Mesothelial cell of epicardium (in vitro differentiated cells): ENCODE results near the gene ULK4. TPM values are rescaled to one million over a fixed set of nuclear protein-coding genes. Genes with fewer than 3 reads are reported as not detected.

ENCODE experiments used
- DNase-seq, 2 experiments: peaks; one replicate each; pipeline ENCODE4 v3.0.0; 2021; ENCODE audit warnings: low spot score in 2 of 2; ENCODE audit not compliant: unreplicated experiment in 2 of 2
- H3K27ac Mint-ChIP-seq: 2 replicates; pipeline ENCODE4 v1.8.0; 2021; ENCODE audit warnings: mixed read lengths
- H3K27me3 Mint-ChIP-seq: 2 replicates; pipeline ENCODE4 v1.8.0; 2021; ENCODE audit warnings: low read depth, mixed read lengths
- H3K36me3 Mint-ChIP-seq: 2 replicates; pipeline ENCODE4 v1.8.0; 2021; ENCODE audit warnings: mixed read lengths
- H3K4me1 Mint-ChIP-seq: 2 replicates; pipeline ENCODE4 v1.8.0; 2021; ENCODE audit warnings: mixed read lengths
- H3K4me3 Mint-ChIP-seq: 2 replicates; pipeline ENCODE4 v1.8.0; 2021; ENCODE audit warnings: mild to moderate bottlenecking, moderate library complexity, mixed read lengths
- H3K9me3 Mint-ChIP-seq: 2 replicates; pipeline ENCODE4 v1.8.0; 2021; ENCODE audit warnings: mixed read lengths
- CTCF ChIP-seq: fragments of 200-600 bp; sonication (generic); IDR thresholded peaks from one replicate; pipeline ENCODE4 v1.5.0; 2021; ENCODE audit warnings: antibody characterized with exemption; ENCODE audit not compliant: unreplicated experiment
- total RNA-seq: library from RNA; stranded (reverse); gene quantifications from 3 replicates; pipeline ENCODE4 v1.2.1, GENCODE V29; 2021

ULK4 gene
- total RNA-seq, 1 donor from 2014 or later = 10.7 TPM

- H3K27ac Mint-ChIP-seq = no peak overlapping the region
- TF ChIP-seq CTCF = no peak
- H3K4me3 Mint-ChIP-seq = no peak overlapping the region
- H3K4me1 Mint-ChIP-seq = no peaks in the 10 kb centered on the region
- DNase-seq = no peak
- peaks cover 13% of the 10 kb centered on the region for H3K9me3 Mint-ChIP-seq
- H3K27me3 Mint-ChIP-seq = no peaks in the 10 kb centered on the region
- H3K36me3 Mint-ChIP-seq = peaks cover 6% of the 10 kb centered on the region
Measured at GRCh38 chr3:41267975-41268640, 693.8 kb downstream of the ULK4 start.

- no peaks in the 10 kb centered on the region for H3K4me1 Mint-ChIP-seq
- no peak for DNase-seq
- no peak overlapping the region for H3K27ac Mint-ChIP-seq
- no peaks in the 10 kb centered on the region for H3K27me3 Mint-ChIP-seq
- TF ChIP-seq CTCF = no peak
- H3K9me3 Mint-ChIP-seq = no peaks in the 10 kb centered on the region
- no peak overlapping the region for H3K4me3 Mint-ChIP-seq
- H3K36me3 Mint-ChIP-seq = no peaks in the 10 kb centered on the region
Measured at GRCh38 chr3:41265823-41266273, 696.1 kb downstream of the ULK4 start.

- H3K4me1 Mint-ChIP-seq = no peaks in the 10 kb centered on the region
- no peaks in the 10 kb centered on the region for H3K9me3 Mint-ChIP-seq
- H3K36me3 Mint-ChIP-seq = no peaks in the 10 kb centered on the region
- H3K27ac Mint-ChIP-seq = no peak overlapping the region
- no peak for TF ChIP-seq CTCF
- DNase-seq = no peak
- H3K27me3 Mint-ChIP-seq = no peaks in the 10 kb centered on the region
- H3K4me3 Mint-ChIP-seq = no peak overlapping the region
Measured at GRCh38 chr3:41265011-41265545, 696.8 kb downstream of the ULK4 start.

- Mint-ChIP-seq H3K36me3 (no peaks in the 10 kb centered on the region), H3K4me3 (no peak overlapping the region), H3K27me3 (no peaks in the 10 kb centered on the region), H3K27ac (no peak overlapping the region), H3K9me3 (no peaks in the 10 kb centered on the region), H3K4me1 (no peaks in the 10 kb centered on the region)
- no peak for DNase-seq
- TF ChIP-seq CTCF = no peak
Measured at GRCh38 chr3:41260063-41260450, 701.8 kb downstream of the ULK4 start.

- H3K27me3 Mint-ChIP-seq = no peaks in the 10 kb centered on the region
- H3K4me3 Mint-ChIP-seq = no peak overlapping the region
- H3K9me3 Mint-ChIP-seq = no peaks in the 10 kb centered on the region
- no peaks in the 10 kb centered on the region for H3K36me3 Mint-ChIP-seq
- no peak for DNase-seq
- H3K27ac Mint-ChIP-seq = no peak overlapping the region
- no peaks in the 10 kb centered on the region for H3K4me1 Mint-ChIP-seq
- no peak for TF ChIP-seq CTCF
Measured at GRCh38 chr3:41259449-41260062, 702.3 kb downstream of the ULK4 start.
